GM18909 (cell line): ENCODE measurements around the gene KRCC1.
A peak's percentile ranks its signal among the peaks of the same experiment; 100 is the strongest.
"Not testable (repeated sequence)": the region's sequence is repeated elsewhere in the genome, so short reads cannot be mapped to it uniquely, and the experiment has no call there.

Experiments used
- ATAC-seq: cut with Tn5 transposase; IDR thresholded peaks from one replicate; pipeline ENCODE4 v1.9.1; 2021; ENCODE audit warnings: mild to moderate bottlenecking; ENCODE audit not compliant: unreplicated experiment, poor library complexity

Gene KRCC1

GRCh38 chr2:88049622-88050021, 6.0 kb downstream of the KRCC1 start:
- no peak for ATAC-seq

- no peak for ATAC-seq
These were observed 7.0 kb downstream of the KRCC1 start for GRCh38 chr2:88048541-88048940.

- not testable (repeated sequence) for ATAC-seq
These were observed 10.0 kb downstream of the KRCC1 start for GRCh38 chr2:88045561-88045960.

- no peak for ATAC-seq
These were observed 13.1 kb downstream of the KRCC1 start for GRCh38 chr2:88042476-88042875.

GRCh38 chr2:88038263-88039105, 17.1 kb downstream of the KRCC1 start:
- ATAC-seq, result no peak

- ATAC-seq, result no peak
These were observed 19.0 kb downstream of the KRCC1 start for GRCh38 chr2:88036606-88037005.

- no peak for ATAC-seq
These were observed 19.4 kb downstream of the KRCC1 start for GRCh38 chr2:88036182-88036581.

- ATAC-seq, result no peak
These were observed 23.4 kb downstream of the KRCC1 start for GRCh38 chr2:88032070-88032702.

- no peak for ATAC-seq
These were observed 26.7 kb downstream of the KRCC1 start for GRCh38 chr2:88028931-88029330.

GRCh38 chr2:88027697-88028389, 27.7 kb downstream of the KRCC1 start:
- ATAC-seq, result peak; percentile 51

- ATAC-seq, result no peak
These were observed 31.1 kb downstream of the KRCC1 start for GRCh38 chr2:88024509-88024908.

GRCh38 chr2:88022669-88022921, 33.0 kb downstream of the KRCC1 start:
- no peak for ATAC-seq

- ATAC-seq, result no peak
These were observed 35.6 kb downstream of the KRCC1 start for GRCh38 chr2:88019985-88020384.

GRCh38 chr2:88018909-88019308, 36.7 kb downstream of the KRCC1 start:
- ATAC-seq, result no peak

- ATAC-seq, result not testable (repeated sequence)
These were observed 37.3 kb downstream of the KRCC1 start for GRCh38 chr2:88018077-88018805.

GRCh38 chr2:88017780-88018038, 37.9 kb downstream of the KRCC1 start:
- ATAC-seq, result not testable (repeated sequence)

- peak; percentile 60 for ATAC-seq
These were observed 38.4 kb downstream of the KRCC1 start for GRCh38 chr2:88016960-88017779.

GRCh38 chr2:88016086-88016959, 39.3 kb downstream of the KRCC1 start, which contains the start of gene RNU2-63P:
Gene RNU2-63P, minus strand, starts transcription at chr2:88016547.
- peak; percentile 81 for ATAC-seq

GRCh38 chr2:88011011-88011410, 44.6 kb downstream of the KRCC1 start:
- ATAC-seq, result no peak
